CD14-positive monocyte (primary cell): Measurements from ENCODE around the gene GRM2. TPM values are rescaled to one million over a fixed set of nuclear protein-coding genes. Genes with fewer than 3 reads are reported as not detected.

Source experiments
- DNase-seq, 3 donors: peaks; one replicate each; pipeline ENCODE4 v3.0.0-alpha.2; 2011 to 2022
- H2AFZ ChIP-seq: 2 replicates; pipeline ENCODE4 v1.6.0; 2012; ENCODE audit warnings: mild to moderate bottlenecking, low read depth, low read length, inconsistent platforms; ENCODE audit not compliant: insufficient read depth, poor library complexity, severe bottlenecking
- H3K27ac ChIP-seq, 2 donors: 1 replicate in 1 of 2; 2 replicates in 1 of 2; pipeline ENCODE4 v1.5.1; 2012 to 2013; ENCODE audit warnings: low read length in 2 of 2, control low read depth in 1 of 2, inconsistent platforms in 1 of 2, low read depth in 1 of 2, mild to moderate bottlenecking in 1 of 2
- H3K27me3 ChIP-seq, 2 donors: one replicate each; pipeline versions ENCODE4 v1.6.0 to v1.6.1; 2011 to 2013; ENCODE audit warnings: low read length in 2 of 2; ENCODE audit not compliant: control insufficient read depth in 2 of 2, insufficient read depth in 2 of 2
- H3K36me3 ChIP-seq, 2 donors: replicated peaks in 1 of 2; 1 replicate in 1 of 2; 2 replicates in 1 of 2; pipeline versions ENCODE4 v1.5.1 to v1.6.1; 2012 to 2013; ENCODE audit warnings: low read length in 2 of 2, control low read depth in 1 of 2, inconsistent platforms in 1 of 2, mild to moderate bottlenecking in 1 of 2; ENCODE audit not compliant: insufficient read depth in 2 of 2, control insufficient read depth in 1 of 2
- H3K4me1 ChIP-seq, 2 donors: 1 replicate in 1 of 2; 2 replicates in 1 of 2; pipeline versions ENCODE4 v1.5.1 to v1.6.1; 2012 to 2013; ENCODE audit warnings: low read length in 2 of 2, control low read depth in 1 of 2, inconsistent platforms in 1 of 2, mild to moderate bottlenecking in 1 of 2, moderate library complexity in 1 of 2; ENCODE audit not compliant: insufficient read depth in 2 of 2, control insufficient read depth in 1 of 2
- H3K4me2 ChIP-seq: replicated peaks from 2 replicates; pipeline ENCODE3; 2012; ENCODE audit warnings: low read length, moderate library complexity, mild to moderate bottlenecking; ENCODE audit not compliant: poor library complexity, severe bottlenecking; ENCODE audit errors: extremely low read depth
- H3K4me3 ChIP-seq, 3 experiments: fragments of 200-600 bp in 1 of 3; sonication (generic) in 1 of 3; replicated peaks in 1 of 3; 1 replicate in 2 of 3; 2 replicates in 1 of 3; pipeline ENCODE4 v1.5.1; 2011 to 2013; ENCODE audit warnings: low read length in 3 of 3, mild to moderate bottlenecking in 3 of 3, control low read depth in 2 of 3, low read depth in 2 of 3, inconsistent platforms in 1 of 3, moderate library complexity in 1 of 3
- H3K79me2 ChIP-seq: 2 replicates; pipeline ENCODE4 v1.6.0; 2012; ENCODE audit warnings: mild to moderate bottlenecking, control low read depth, inconsistent platforms, low read length, moderate library complexity; ENCODE audit not compliant: insufficient read depth
- H3K9ac ChIP-seq: 2 replicates; pipeline ENCODE4 v1.6.0; 2017; ENCODE audit warnings: low read length, mild to moderate bottlenecking; ENCODE audit not compliant: insufficient read depth, poor library complexity, severe bottlenecking
- H3K9me3 ChIP-seq, 2 donors: replicated peaks in 1 of 2; 1 replicate in 1 of 2; 2 replicates in 1 of 2; pipeline versions ENCODE4 v1.5.1 to v1.6.1; 2012 to 2013; ENCODE audit warnings: low read length in 2 of 2, control low read depth in 1 of 2; ENCODE audit not compliant: control insufficient read depth in 1 of 2, insufficient read depth in 1 of 2
- H4K20me1 ChIP-seq: 2 replicates; pipeline ENCODE4 v1.6.0; 2012; ENCODE audit warnings: mild to moderate bottlenecking, low read length, control low read depth, moderate library complexity; ENCODE audit not compliant: insufficient read depth
- H3K27ac Mint-ChIP-seq, 7 donors: one replicate each; pipeline ENCODE4 v1.8.0; 2020; ENCODE audit warnings: mild to moderate bottlenecking in 7 of 7, mixed read lengths in 7 of 7, moderate library complexity in 6 of 7, inconsistent platforms in 2 of 7
- H3K27me3 Mint-ChIP-seq, 3 donors: one replicate each; pipeline ENCODE4 v1.8.0; 2021 to 2022; ENCODE audit warnings: low read depth in 3 of 3, mild to moderate bottlenecking in 3 of 3, mixed read lengths in 3 of 3, moderate library complexity in 3 of 3, inconsistent platforms in 1 of 3
- H3K36me3 Mint-ChIP-seq, 2 donors: one replicate each; pipeline ENCODE4 v1.8.0; 2020; ENCODE audit warnings: mixed read lengths in 2 of 2, inconsistent platforms in 1 of 2, mild to moderate bottlenecking in 1 of 2
- H3K4me1 Mint-ChIP-seq: one replicate; pipeline ENCODE4 v1.8.0; 2020; ENCODE audit warnings: mild to moderate bottlenecking, mixed read lengths
- H3K4me3 Mint-ChIP-seq, 2 donors: one replicate each; pipeline ENCODE4 v1.8.0; 2020; ENCODE audit warnings: mild to moderate bottlenecking in 2 of 2, mixed read lengths in 2 of 2, moderate library complexity in 1 of 2
- H3K9me3 Mint-ChIP-seq, 7 donors: one replicate each; pipeline ENCODE4 v1.8.0; 2020 to 2022; ENCODE audit warnings: mixed read lengths in 7 of 7, mild to moderate bottlenecking in 6 of 7, moderate library complexity in 6 of 7, inconsistent platforms in 2 of 7
- CTCF ChIP-seq: fragments of 200-600 bp; IDR thresholded peaks from one replicate; pipeline ENCODE4 v1.8.0; 2022; ENCODE audit warnings: antibody characterized with exemption, mild to moderate bottlenecking
- WGBS: methylation state at CpG from one replicate; pipeline ENCODE4 v1.1.5; 2013; ENCODE audit warnings: missing lambda C conversion rate; ENCODE audit not compliant: insufficient coverage; 5-methylcytosine and 5-hydroxymethylcytosine counted together
- intact Hi-C, 2 donors: fragments of 100-400 bp; cut with micrococcal nuclease; formaldehyde crosslinking; loops; one replicate each; pipeline versions ENCODE4 v1.15.0 to v1.15.1; 2023
- polyA plus RNA-seq, 3 donors: library from polyadenylated mRNA; depleted of rRNA in 1 of 3; unstranded in 2 of 3; stranded (reverse) in 1 of 3; fragments of 300-500 nt in 2 of 3; fragments of >200 nt in 1 of 3; fragmentation: Illumina TruSeq in 2 of 3; gene quantifications; 1 replicate in 2 of 3; 2 replicates in 1 of 3; pipeline ENCODE4 v1.2.3, GENCODE V29; 2012 to 2021

The GRM2 gene
- polyA plus RNA-seq, 3 donors, result 0.72 TPM; not detected in 2

GRCh38 chr3:51734572-51734907 lies 27.7 kb downstream of the GRM2 start:
- intact Hi-C loops, result no loop called here
- no peaks in the 10 kb centered on the region for H3K36me3 Mint-ChIP-seq
- no peak overlapping the region for H3K4me3 Mint-ChIP-seq
- Histone ChIP-seq H3K4me1 (peaks cover 12 to 13% of the 10 kb centered on the region in 2 donors), H3K79me2 (no peaks in the 10 kb centered on the region), H3K4me3 (no peak overlapping the region), H3K27me3 (peaks cover 0 to 3% of the 10 kb centered on the region in 2 donors), H3K27ac (no peak overlapping the region), H3K9ac (no peak overlapping the region), H3K36me3 (no peaks in the 10 kb centered on the region), H4K20me1 (no peaks in the 10 kb centered on the region), H3K9me3 (no peaks in the 10 kb centered on the region), H2AFZ (no peak overlapping the region), H3K4me2 (no peak overlapping the region)
- no peak for DNase-seq
- peaks cover 0 to 9% (median 0%) of the 10 kb centered on the region in 7 donors for H3K9me3 Mint-ChIP-seq
- peaks cover 3 to 6% (median 3%) of the 10 kb centered on the region in 3 donors for H3K27me3 Mint-ChIP-seq
- no peak overlapping the region for H3K27ac Mint-ChIP-seq
- peaks cover 17% of the 10 kb centered on the region for H3K4me1 Mint-ChIP-seq
- TF ChIP-seq CTCF, result no peak
- WGBS, result 48% methylated on average over 2 of the region's 3 CpGs

GRCh38 chr3:51735039-51735438 lies 28.2 kb downstream of the GRM2 start:
- no peak overlapping the region for H3K4me3 ChIP-seq
- no peak overlapping the region for H3K4me3 Mint-ChIP-seq
- peaks cover 0 to 4% (median 3%) of the 10 kb centered on the region in 3 donors for H3K27me3 Mint-ChIP-seq
- H3K79me2 ChIP-seq, result no peaks in the 10 kb centered on the region
- no peaks in the 10 kb centered on the region for H3K9me3 ChIP-seq
- peaks cover 17 to 18% of the 10 kb centered on the region in 2 donors for H3K4me1 ChIP-seq
- H2AFZ ChIP-seq, result no peak overlapping the region
- peaks cover 0 to 7% (median 0%) of the 10 kb centered on the region in 7 donors for H3K9me3 Mint-ChIP-seq
- H3K9ac ChIP-seq, result no peak overlapping the region
- TF ChIP-seq CTCF, result no peak
- no peaks in the 10 kb centered on the region for H3K36me3 Mint-ChIP-seq
- H3K27ac ChIP-seq, result no peak overlapping the region
- peaks cover 22% of the 10 kb centered on the region for H3K4me1 Mint-ChIP-seq
- no peak overlapping the region for H3K27ac Mint-ChIP-seq
- H3K27me3 ChIP-seq, result peaks cover 0 to 3% of the 10 kb centered on the region in 2 donors
- H3K36me3 ChIP-seq, result no peaks in the 10 kb centered on the region
- no peak overlapping the region for H3K4me2 ChIP-seq
- intact Hi-C loops, result no loop called here
- no peaks in the 10 kb centered on the region for H4K20me1 ChIP-seq
- no CpG with 5 or more reads among the region's 3 CpGs for WGBS
- no peak for DNase-seq
